ENCODE data around the gene EHMT1.

Gene EHMT1

GRCh38 chr9:137694236-137694959 lies 75.6 kb downstream of the EHMT1 start:
- TF ChIP-seq EZH2phosphoT487 (IDR thresholded peaks at IDR 0.05; ENCODE audit: low read length) (no peak), CTCF (IDR thresholded peaks at IDR 0.05; ENCODE audit: low read length) (no peak), EZH2 (optimal IDR thresholded peaks at IDR 0.05; ENCODE audit: low read depth, low read length) (no peak)
- no peaks in the 10 kb centered on the region for H3K36me3 ChIP-seq (replicated peaks; ENCODE audit: insufficient read depth, low read length)
- no peaks in the 10 kb centered on the region for H3K4me1 ChIP-seq (ENCODE audit: low read length)
- H4K20me1 ChIP-seq (ENCODE audit: insufficient read depth, low read length) = no peaks in the 10 kb centered on the region; the same call in 1 of the 2 replicates
- no peak overlapping the region for H3K9ac ChIP-seq (ENCODE audit: low read length)
- H3K9me2 ChIP-seq (replicated peaks; ENCODE audit: insufficient read depth, low read length) = no peaks in the 10 kb centered on the region
- H3K9me3 ChIP-seq (replicated peaks; ENCODE audit: insufficient read depth, low read length) = no peaks in the 10 kb centered on the region
- no peak overlapping the region for H2AFZ ChIP-seq (ENCODE audit: low read length)
- no peak for DNase-seq
- peaks cover 88% of the 10 kb centered on the region for H3K79me2 ChIP-seq (ENCODE audit: low read length)
- no peaks in the 10 kb centered on the region for H3F3A ChIP-seq (ENCODE audit: insufficient read depth, low read length)
- H3K4me3 ChIP-seq (ENCODE audit: low read length) = no peak overlapping the region
- H3K27ac ChIP-seq (ENCODE audit: low read length) = no peak overlapping the region
- no peaks in the 10 kb centered on the region for H3K27me3 ChIP-seq (replicated peaks; ENCODE audit: insufficient read depth, low read length)
- H3K4me2 ChIP-seq (ENCODE audit: low read depth, low read length) = no peak overlapping the region

DNA sequence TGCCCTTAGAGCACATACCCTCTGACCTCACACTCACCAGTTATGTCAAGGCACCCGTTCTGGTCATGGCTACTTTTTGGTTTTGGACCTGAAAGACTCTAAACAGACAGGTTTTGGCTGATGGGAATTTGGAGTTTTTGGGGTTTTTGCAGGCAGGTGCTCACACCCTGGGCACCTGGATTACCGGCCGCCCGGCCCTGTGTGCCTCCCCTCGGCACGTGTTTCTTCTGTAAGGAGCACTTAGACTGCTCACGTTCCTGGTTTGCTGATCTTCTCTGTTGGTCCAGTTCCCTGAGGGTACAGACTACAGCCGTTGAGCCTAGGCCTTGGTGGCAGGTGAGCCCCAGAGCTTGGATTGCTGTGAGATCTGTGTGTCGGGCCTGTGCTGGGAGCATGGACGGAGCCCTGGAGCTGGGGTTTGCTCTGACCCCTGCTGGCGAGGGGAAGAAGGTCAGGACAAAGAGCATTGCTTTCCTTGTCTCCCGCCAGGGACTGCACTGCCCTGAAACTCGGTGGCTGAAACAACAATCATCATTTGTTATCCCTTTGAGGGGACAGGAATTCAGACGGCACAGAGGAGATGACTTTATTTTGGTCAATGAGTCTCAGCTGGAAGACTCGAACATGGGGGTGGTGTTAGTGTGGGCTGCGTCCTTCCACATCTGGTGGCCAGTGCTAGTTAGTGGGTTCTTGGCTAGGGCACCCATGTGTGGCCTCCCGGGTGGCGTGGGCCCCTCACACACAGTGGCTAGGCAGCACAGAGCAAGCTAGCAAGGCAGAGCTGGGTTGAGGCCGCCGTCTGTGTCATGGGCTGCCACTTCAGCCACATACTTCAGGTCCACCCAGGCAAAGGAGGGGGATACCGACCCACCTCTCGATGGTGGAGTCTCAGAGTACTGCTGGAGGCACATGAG lies 76.4 kb downstream of the EHMT1 start:
- Histone ChIP-seq H3K9me3 (replicated peaks; ENCODE audit: insufficient read depth, low read length) (no peaks in the 10 kb centered on the region), H3K79me2 (ENCODE audit: low read length) (peaks cover 88% of the 10 kb centered on the region), H4K20me1 (ENCODE audit: insufficient read depth, low read length) (no peaks in the 10 kb centered on the region; the same call in 1 of the 2 replicates), H3K27ac (ENCODE audit: low read length) (no peak overlapping the region), H3K27me3 (replicated peaks; ENCODE audit: insufficient read depth, low read length) (no peaks in the 10 kb centered on the region), H3K4me1 (ENCODE audit: low read length) (no peaks in the 10 kb centered on the region), H3F3A (ENCODE audit: insufficient read depth, low read length) (no peaks in the 10 kb centered on the region), H3K9me2 (replicated peaks; ENCODE audit: insufficient read depth, low read length) (no peaks in the 10 kb centered on the region), H3K36me3 (replicated peaks; ENCODE audit: insufficient read depth, low read length) (no peaks in the 10 kb centered on the region), H3K9ac (ENCODE audit: low read length) (no peak overlapping the region), H3K4me2 (ENCODE audit: low read depth, low read length) (no peak overlapping the region), H3K4me3 (ENCODE audit: low read length) (no peak overlapping the region), H2AFZ (ENCODE audit: low read length) (no peak overlapping the region)
- TF ChIP-seq CTCF (IDR thresholded peaks at IDR 0.05; ENCODE audit: low read length) (peak; percentile 43), EZH2 (optimal IDR thresholded peaks at IDR 0.05; ENCODE audit: low read depth, low read length) (no peak), EZH2phosphoT487 (IDR thresholded peaks at IDR 0.05; ENCODE audit: low read length) (no peak)
- no peak for DNase-seq

- Histone ChIP-seq H3K4me3 (ENCODE audit: low read length) (no peak overlapping the region), H3K4me1 (ENCODE audit: low read length) (no peaks in the 10 kb centered on the region), H2AFZ (ENCODE audit: low read length) (no peak overlapping the region), H3K9ac (ENCODE audit: low read length) (no peak overlapping the region), H3K79me2 (ENCODE audit: low read length) (peaks cover 89% of the 10 kb centered on the region), H3K36me3 (replicated peaks; ENCODE audit: insufficient read depth, low read length) (no peaks in the 10 kb centered on the region), H3K9me3 (replicated peaks; ENCODE audit: insufficient read depth, low read length) (no peaks in the 10 kb centered on the region), H3K9me2 (replicated peaks; ENCODE audit: insufficient read depth, low read length) (no peaks in the 10 kb centered on the region), H3F3A (ENCODE audit: insufficient read depth, low read length) (no peaks in the 10 kb centered on the region), H3K27ac (ENCODE audit: low read length) (no peak overlapping the region), H3K27me3 (replicated peaks; ENCODE audit: insufficient read depth, low read length) (no peaks in the 10 kb centered on the region), H3K4me2 (ENCODE audit: low read depth, low read length) (no peak overlapping the region), H4K20me1 (ENCODE audit: insufficient read depth, low read length) (no peaks in the 10 kb centered on the region; the same call in 1 of the 2 replicates)
- no peak for DNase-seq
- no peak for TF ChIP-seq EZH2phosphoT487 (IDR thresholded peaks at IDR 0.05; ENCODE audit: low read length)
Observed at GRCh38 chr9:137696136-137696925, 77.5 kb downstream of the EHMT1 start.

Measured in MM.1S (cell line).